ENCODE results near the gene PRKCH. TPM values are rescaled to one million over a fixed set of nuclear protein-coding genes. Genes with fewer than 3 reads are reported as not detected.

Gene PRKCH
- total RNA-seq, 1 experiment from 2014 or later, result 10.3 TPM

- H3K4me3 Mint-ChIP-seq, result no peak overlapping the region
- no peaks in the 10 kb centered on the region for H3K36me3 Mint-ChIP-seq
- H3K27me3 Mint-ChIP-seq (ENCODE audit: low read depth), result no peaks in the 10 kb centered on the region
- CTCF ChIA-PET, result no interaction called here
- H3K9me3 Mint-ChIP-seq, result peaks cover 6% of the 10 kb centered on the region
- H3K4me1 Mint-ChIP-seq, result peaks cover 31% of the 10 kb centered on the region
- ATAC-seq (no peak), DNase-seq (ENCODE audit: low spot score) (no peak)
- TF ChIP-seq TCF7 (CRISPR knock-in tag; IDR thresholded peaks at IDR 0.05; ENCODE audit: low read depth) (no peak), CREM (CRISPR knock-in tag; IDR thresholded peaks at IDR 0.05) (no peak), E2F5 (CRISPR knock-in tag; IDR thresholded peaks at IDR 0.05) (no peak), ZNF416 (CRISPR knock-in tag; IDR thresholded peaks at IDR 0.05) (no peak), CREB1 (CRISPR knock-in tag; IDR thresholded peaks at IDR 0.05) (no peak), NR1H2 (CRISPR knock-in tag; IDR thresholded peaks at IDR 0.05) (no peak), CBFB (CRISPR knock-in tag; IDR thresholded peaks at IDR 0.05; ENCODE audit: low read depth) (no peak), HMGA2 (CRISPR knock-in tag; IDR thresholded peaks at IDR 0.05) (no peak), FOXP1 (CRISPR knock-in tag; IDR thresholded peaks at IDR 0.05; ENCODE audit: borderline replicate concordance) (no peak), AR (CRISPR knock-in tag; IDR thresholded peaks at IDR 0.05) (no peak), E2F4 (CRISPR knock-in tag; IDR thresholded peaks at IDR 0.05; ENCODE audit: borderline replicate concordance, low read depth) (no peak), CDX4 (CRISPR knock-in tag; IDR thresholded peaks at IDR 0.05; ENCODE audit: borderline replicate concordance) (no peak), ETV6 (CRISPR knock-in tag; IDR thresholded peaks at IDR 0.05) (no peak), EMX1 (CRISPR knock-in tag; IDR thresholded peaks at IDR 0.05) (no peak), ERG (CRISPR knock-in tag; IDR thresholded peaks at IDR 0.05) (no peak)
- POLR2A ChIA-PET, result no interaction called here
- peak overlapping the region; percentile 84 for H3K27ac Mint-ChIP-seq
Observed at GRCh38 chr14:61596990-61597389, 275.6 kb downstream of the PRKCH start.

GRCh38 chr14:61598980-61599379 is 277.6 kb downstream of the PRKCH start:
- POLR2A ChIA-PET, result no interaction called here
- Mint-ChIP-seq H3K27me3 (ENCODE audit: low read depth) (no peaks in the 10 kb centered on the region), H3K9me3 (no peaks in the 10 kb centered on the region), H3K4me3 (no peak overlapping the region), H3K27ac (no peak overlapping the region), H3K36me3 (no peaks in the 10 kb centered on the region), H3K4me1 (peaks cover 45% of the 10 kb centered on the region)
- CTCF ChIA-PET, result no interaction called here
- DNase-seq (ENCODE audit: low spot score), result no peak
- ATAC-seq, result no peak
- TF ChIP-seq OVOL2 (CRISPR knock-in tag; IDR thresholded peaks at IDR 0.05; ENCODE audit: borderline replicate concordance) (no peak), IRF1 (CRISPR knock-in tag; IDR thresholded peaks at IDR 0.05) (no peak), EMX1 (CRISPR knock-in tag; IDR thresholded peaks at IDR 0.05) (no peak), ATF1 (CRISPR knock-in tag; IDR thresholded peaks at IDR 0.05) (no peak), GRHL2 (CRISPR knock-in tag; IDR thresholded peaks at IDR 0.05; ENCODE audit: insufficient replicate concordance, severe bottlenecking) (no peak), USF2 (CRISPR knock-in tag; IDR thresholded peaks at IDR 0.05) (no peak), JUN (CRISPR knock-in tag; IDR thresholded peaks at IDR 0.05) (no peak), NFE2L1 (CRISPR knock-in tag; IDR thresholded peaks at IDR 0.05) (no peak), CBFB (CRISPR knock-in tag; IDR thresholded peaks at IDR 0.05; ENCODE audit: low read depth) (no peak), GTF2I (CRISPR knock-in tag; conservative IDR thresholded peaks at IDR 0.05) (no peak), TCF7 (CRISPR knock-in tag; IDR thresholded peaks at IDR 0.05; ENCODE audit: low read depth) (no peak)

Data from WTC11 (cell line).